H1 (cell line): ENCODE measurements around the gene NCKIPSD. TPM values are rescaled to one million over a fixed set of nuclear protein-coding genes. Genes with fewer than 3 reads are reported as not detected.

Experiments used
- ATF2 ChIP-seq: IDR thresholded peaks from 2 replicates; pipeline ENCODE4 v1.6.1; 2012; ENCODE audit warnings: low read length, inconsistent platforms
- EGR1 ChIP-seq: IDR thresholded peaks from 2 replicates; pipeline ENCODE4 v1.6.1; 2011; ENCODE audit warnings: low read depth, low read length, borderline replicate concordance
- RAD21 ChIP-seq, 2 experiments: IDR thresholded peaks in 1 of 2; conservative IDR thresholded peaks in 1 of 2; 2 replicates each; pipeline ENCODE4 v1.6.1; 2011; ENCODE audit warnings: low read depth in 2 of 2, low read length in 2 of 2, improper control_type of control experiment in 1 of 2, inconsistent platforms in 1 of 2, mild to moderate bottlenecking in 1 of 2, moderate library complexity in 1 of 2
- SAP30 ChIP-seq: fragments of 300-600 bp; sonication (generic); IDR thresholded peaks from 2 replicates; pipeline ENCODE4 v1.7.1; 2012; ENCODE audit warnings: low read length, moderate library complexity, mild to moderate bottlenecking, inconsistent platforms; ENCODE audit not compliant: insufficient read depth, insufficient replicate concordance
- SIX5 ChIP-seq: IDR thresholded peaks from 2 replicates; pipeline ENCODE4 v1.6.1; 2011; ENCODE audit warnings: mild to moderate bottlenecking, low read depth, low read length
- TAF7 ChIP-seq: optimal IDR thresholded peaks from 2 replicates; pipeline ENCODE3; 2011; ENCODE audit warnings: low read depth, mild to moderate bottlenecking, inconsistent platforms, low read length, moderate library complexity, borderline replicate concordance
- TBP ChIP-seq: IDR thresholded peaks from 2 replicates; pipeline ENCODE4 v1.6.1; 2011; ENCODE audit warnings: low read depth, low read length, improper control_type of control experiment
- polyA plus RNA-seq, 7 experiments: library from polyadenylated mRNA; depleted of rRNA in 3 of 7; stranded (reverse) in 5 of 7; unstranded in 2 of 7; fragments of >200 nt in 5 of 7; fragments of 200-250 nt in 2 of 7; gene quantifications; 1 replicate in 5 of 7; 2 replicates in 1 of 7; 4 replicates in 1 of 7; pipeline versions ENCODE4 v1.2.1 to v1.2.3, GENCODE V29; 2011 to 2013; ENCODE audit warnings: missing spikeins in 2 of 7, mixed read lengths in 2 of 7
- total RNA-seq: library from RNA; stranded (reverse); fragmentation: NEBNext Ultra II Directional; extraction: Animal tissue kit (Norgen Biotek cat#: 25700); gene quantifications from 2 replicates; pipeline ENCODE4 v1.2.1, GENCODE V29; 2021

NCKIPSD gene
- total and polyA plus RNA-seq, 2 of the 8 experiments (the other 6 are each of a cell fraction or from before 2014, with no cell fraction given), result 34.7 to 91.8 TPM

DNA sequence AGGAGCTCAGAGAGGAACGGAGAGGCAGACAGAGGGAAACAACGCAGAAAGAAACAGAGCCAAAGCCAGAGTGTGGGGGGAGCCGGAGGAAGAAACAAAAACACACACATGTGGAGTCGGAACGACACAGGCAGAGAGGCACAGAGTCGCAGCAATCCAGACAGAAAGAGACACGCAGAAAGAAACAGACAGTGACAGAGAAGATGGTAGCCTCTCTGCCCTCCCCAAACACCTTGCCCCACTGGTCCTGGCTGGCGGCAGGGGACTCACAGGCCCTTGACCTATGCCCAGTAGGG is 1.7 kb downstream of the NCKIPSD start (continued):
- TF ChIP-seq ATF2 (no peak), RAD21 (IDR thresholded peaks at IDR 0.05 in 1 of 2, conservative IDR thresholded peaks at IDR 0.05 in 1 of 2; ENCODE audit: low read depth in 2 of 2, low read length in 2 of 2) (no peak), SIX5 (no peak), TBP (no peak), SAP30 (no peak), TAF7 (no peak), EGR1 (no peak)
